NCI-H82 (cell line): ENCODE data around the gene SCAMP4.

Experiments
- DNase-seq: peaks from one replicate; lab custom pipeline; 2025; lab: John Stamatoyannopoulos, UW

SCAMP4 gene

DNA sequence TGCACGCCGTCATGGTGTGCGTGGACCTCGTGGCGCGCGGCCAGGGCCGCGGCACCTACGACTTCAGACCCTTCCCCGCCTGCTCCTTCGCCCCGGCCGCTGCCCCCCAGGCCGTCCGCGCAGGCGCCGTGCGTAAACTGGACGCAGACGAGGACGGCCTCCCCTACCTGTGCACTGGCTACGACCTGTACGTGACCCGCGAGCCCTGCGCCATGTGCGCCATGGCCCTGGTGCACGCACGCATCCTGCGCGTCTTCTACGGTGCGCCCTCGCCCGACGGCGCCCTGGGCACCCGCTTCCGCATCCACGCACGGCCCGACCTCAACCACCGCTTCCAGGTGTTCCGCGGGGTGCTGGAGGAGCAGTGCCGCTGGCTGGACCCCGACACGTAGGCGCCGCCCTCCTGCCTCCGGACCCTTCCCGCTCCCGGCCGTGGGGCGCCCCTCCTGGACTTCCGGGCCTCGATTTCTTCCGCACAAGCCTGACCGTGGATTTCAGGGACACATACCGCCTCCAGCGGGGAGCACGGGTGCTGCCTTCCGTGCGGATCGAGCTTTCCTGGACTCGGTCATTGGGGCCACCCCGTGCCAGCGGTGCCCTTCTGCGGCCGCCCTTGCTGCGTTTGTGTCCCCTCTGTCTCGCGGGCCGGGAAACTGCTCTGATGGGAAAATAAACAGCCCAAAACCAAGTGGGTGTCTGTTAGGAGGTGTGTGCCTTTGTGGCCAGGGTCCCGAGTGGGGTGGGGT lies 7.7 kb downstream of the SCAMP4 start:
- no peak for DNase-seq

GRCh38 chr19:1913781-1914577 lies 8.8 kb downstream of the SCAMP4 start:
- DNase-seq = no peak

GRCh38 chr19:1914826-1915341 lies 9.7 kb downstream of the SCAMP4 start:
- DNase-seq = no peak

- DNase-seq = no peak
Observed at GRCh38 chr19:1917146-1917545, 11.9 kb downstream of the SCAMP4 start.

DNA sequence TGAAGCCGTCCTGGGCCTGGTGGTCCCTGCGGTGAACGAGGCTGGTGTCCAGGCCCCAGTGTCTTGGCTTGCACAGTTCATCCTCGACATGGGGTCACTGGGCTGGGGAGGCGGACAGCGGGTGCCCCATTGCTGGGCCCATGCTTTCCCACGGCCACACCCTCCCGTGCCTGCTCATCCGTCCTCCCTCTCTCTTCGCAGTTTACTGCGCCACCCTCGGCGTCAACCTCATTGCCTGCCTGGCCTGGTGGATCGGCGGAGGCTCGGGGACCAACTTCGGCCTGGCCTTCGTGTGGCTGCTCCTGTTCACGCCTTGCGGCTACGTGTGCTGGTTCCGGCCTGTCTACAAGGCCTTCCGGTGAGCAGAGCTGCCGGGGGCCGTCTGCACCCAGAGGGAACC lies 12.7 kb downstream of the SCAMP4 start:
- no peak for DNase-seq

GRCh38 chr19:1918975-1919374 lies 13.8 kb downstream of the SCAMP4 start:
- DNase-seq = no peak

DNA sequence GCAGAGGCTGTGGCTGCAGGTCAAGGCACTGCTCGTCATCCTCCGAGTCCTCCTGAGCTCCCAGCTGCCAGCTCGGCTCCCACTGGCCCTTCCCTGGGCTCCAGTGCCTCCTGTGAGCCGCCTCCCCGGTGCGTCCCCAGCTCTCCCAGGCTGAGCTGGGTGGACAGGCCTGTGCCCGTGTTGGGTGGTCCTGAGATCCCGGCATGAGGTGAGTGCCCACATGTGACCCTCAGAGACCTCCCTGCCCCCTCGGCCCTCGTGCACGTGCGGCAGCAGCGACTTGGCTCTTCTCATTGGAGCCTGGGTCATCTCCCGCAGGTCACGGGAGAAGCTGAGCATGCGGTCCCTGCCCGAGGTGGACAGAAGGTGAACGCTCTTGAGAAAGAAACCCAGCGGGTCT lies 15.4 kb downstream of the SCAMP4 start:
- DNase-seq = no peak

DNA sequence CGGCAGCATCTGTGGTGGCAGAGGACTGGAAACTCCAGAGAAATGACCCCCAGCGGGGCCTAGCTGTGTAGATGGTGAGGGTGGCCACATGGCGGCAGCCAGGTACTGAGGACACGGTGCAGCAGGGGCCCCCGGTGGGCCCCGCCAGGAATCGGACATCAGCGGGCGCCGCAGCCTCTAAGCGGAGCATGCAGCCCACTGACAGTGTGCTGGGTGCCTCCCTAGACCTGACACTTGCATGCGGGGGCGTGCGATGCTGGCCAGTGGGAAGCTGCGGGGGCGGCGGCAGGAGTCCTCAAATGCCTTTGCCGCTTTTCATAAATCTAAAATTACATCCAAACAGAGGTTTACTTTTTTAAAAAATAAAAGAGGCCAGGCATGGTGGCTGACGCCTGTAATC lies 16.1 kb downstream of the SCAMP4 start:
- DNase-seq = no peak

DNA sequence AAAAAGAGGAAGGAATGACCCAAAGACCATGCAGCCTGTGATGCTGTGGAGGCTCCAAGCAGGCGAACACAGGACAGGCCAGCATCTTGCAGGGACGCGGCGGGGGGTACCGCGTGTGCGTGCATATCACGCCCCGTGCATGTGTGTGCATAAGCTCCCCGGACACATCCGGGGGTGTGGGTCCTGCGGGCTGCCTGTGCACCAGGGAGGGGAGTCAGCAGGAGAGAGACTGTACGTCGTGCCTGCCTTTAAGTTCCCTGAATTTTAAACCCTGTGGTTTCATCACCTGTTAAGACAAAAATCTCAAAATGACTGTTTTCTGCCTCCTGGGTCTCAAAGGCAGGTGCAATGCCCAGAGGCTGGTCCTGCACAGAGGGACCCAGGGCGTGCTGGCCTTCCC lies 16.6 kb downstream of the SCAMP4 start:
- DNase-seq = no peak

DNA sequence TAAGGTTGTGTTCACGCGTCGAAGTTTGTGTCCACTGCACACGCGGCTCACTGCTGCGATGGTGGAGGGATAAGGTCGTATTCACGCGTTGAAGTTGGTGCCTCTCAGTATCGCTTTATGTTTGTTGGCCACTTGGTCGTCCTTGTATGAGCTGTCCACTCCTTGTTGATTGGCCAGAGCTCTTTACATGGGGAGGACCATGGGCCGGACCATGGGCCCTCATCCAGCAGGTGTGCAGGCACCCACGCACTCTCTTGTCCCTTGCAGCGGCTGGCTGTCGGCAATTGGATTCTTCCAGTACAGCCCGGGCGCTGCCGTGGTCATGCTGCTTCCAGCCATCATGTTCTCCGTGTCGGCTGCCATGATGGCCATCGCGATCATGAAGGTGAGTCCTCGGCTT lies 17.6 kb downstream of the SCAMP4 start:
- DNase-seq = no peak

- DNase-seq = no peak
Observed at GRCh38 chr19:1923319-1923718, 18.1 kb downstream of the SCAMP4 start.

GRCh38 chr19:1924320-1924961 lies 19.2 kb downstream of the SCAMP4 start:
- DNase-seq = no peak

- DNase-seq = no peak
Observed at GRCh38 chr19:1925544-1925943, 20.3 kb downstream of the SCAMP4 start.

GRCh38 chr19:1929021-1929742 lies 24.0 kb downstream of the SCAMP4 start:
- DNase-seq = peak; percentile 84

- DNase-seq = no peak
Observed at GRCh38 chr19:1931445-1931844, 26.2 kb downstream of the SCAMP4 start.

GRCh38 chr19:1932395-1932794 lies 27.2 kb downstream of the SCAMP4 start:
- DNase-seq = no peak

DNA sequence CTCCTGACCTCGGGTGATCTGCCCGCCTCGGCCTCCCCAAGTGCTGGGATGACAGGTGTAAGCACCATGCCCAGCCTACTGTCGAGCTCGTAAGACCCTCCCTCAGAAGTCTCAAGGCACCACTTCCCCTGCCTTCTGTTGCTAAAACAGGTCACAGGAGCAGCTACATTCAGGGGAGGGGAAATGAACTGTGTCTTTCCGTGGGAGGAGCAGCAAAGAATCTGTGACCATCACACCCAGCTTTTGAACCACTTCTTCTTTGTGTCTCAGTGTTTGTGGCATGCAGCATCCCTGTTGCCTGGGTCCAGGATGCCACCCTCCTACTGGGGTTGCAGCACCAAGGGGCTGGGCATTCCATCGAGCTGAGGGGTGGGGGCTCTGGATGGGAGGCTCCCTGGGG lies 28.0 kb downstream of the SCAMP4 start:
- DNase-seq = no peak

GRCh38 chr19:1933942-1934341 lies 28.7 kb downstream of the SCAMP4 start:
- DNase-seq = no peak

DNA sequence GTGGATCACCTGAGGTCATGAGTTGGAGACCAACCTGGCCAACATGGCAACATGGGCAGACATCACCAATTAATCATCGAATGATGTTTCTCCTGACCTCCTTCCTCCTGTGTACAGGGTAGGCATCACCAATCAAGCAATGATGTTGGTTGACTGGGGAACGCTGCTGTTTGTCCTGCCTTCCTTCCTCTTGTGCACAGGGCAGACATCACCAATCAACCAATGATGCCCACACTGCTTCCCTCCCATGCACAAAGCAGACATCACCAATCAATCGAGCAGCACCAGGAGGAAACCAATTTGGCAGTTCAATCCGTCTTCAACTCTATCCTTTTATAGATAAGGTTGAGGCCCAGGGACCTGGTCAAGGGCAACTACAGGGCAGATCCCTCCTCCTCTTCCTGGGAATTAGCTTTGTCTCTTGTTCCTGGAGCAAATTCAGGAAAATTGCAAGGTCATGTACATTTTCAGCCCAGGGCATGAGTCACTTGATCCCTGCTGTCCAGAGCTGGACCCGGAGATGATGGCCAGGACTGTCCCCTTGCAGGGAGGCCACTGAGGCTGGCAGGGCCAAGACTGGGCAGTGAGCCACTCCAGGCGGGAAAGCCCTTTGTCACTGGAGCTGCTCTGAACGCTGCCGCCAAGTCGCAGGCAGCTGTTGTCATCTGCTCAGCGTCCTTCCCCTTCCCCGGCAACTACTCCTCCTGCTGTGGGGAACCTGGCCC lies 30.4 kb downstream of the SCAMP4 start:
- peak; percentile 8 for DNase-seq

DNA sequence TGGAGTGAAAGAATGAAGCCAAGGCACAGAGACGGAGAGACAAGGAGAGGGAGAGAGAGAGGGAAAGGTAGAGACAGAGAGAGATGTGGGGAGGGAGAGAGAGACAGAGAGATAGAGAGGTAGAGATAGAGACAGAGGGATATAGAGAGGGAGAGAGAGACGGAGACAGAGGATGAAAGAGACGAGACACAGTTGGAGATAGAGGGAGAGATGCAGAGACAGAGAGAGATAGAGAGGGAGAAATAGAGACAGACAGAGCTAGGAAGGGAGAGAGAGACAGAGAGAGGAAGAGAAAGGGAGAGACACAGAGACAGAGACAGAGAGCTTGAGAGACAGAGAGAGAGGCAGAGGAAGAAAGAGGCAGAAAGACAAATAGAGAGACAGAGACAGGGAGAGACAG lies 31.2 kb downstream of the SCAMP4 start:
- no peak for DNase-seq

GRCh38 chr19:1936916-1937610 lies 31.9 kb downstream of the SCAMP4 start:
- DNase-seq = no peak
